Activated CD8-positive, alpha-beta memory T cell treated with anti-CD3 and anti-CD28 coated beads for 24 hours (primary cell): ENCODE data around the gene E4F1.
"Not testable (repeated sequence)": the region's sequence is repeated elsewhere in the genome, so short reads cannot be mapped to it uniquely, and the experiment has no call there.

Experiments used
- DNase-seq: peaks from one replicate; pipeline ENCODE4 v3.0.0-alpha.2; 2020

Gene E4F1

DNA sequence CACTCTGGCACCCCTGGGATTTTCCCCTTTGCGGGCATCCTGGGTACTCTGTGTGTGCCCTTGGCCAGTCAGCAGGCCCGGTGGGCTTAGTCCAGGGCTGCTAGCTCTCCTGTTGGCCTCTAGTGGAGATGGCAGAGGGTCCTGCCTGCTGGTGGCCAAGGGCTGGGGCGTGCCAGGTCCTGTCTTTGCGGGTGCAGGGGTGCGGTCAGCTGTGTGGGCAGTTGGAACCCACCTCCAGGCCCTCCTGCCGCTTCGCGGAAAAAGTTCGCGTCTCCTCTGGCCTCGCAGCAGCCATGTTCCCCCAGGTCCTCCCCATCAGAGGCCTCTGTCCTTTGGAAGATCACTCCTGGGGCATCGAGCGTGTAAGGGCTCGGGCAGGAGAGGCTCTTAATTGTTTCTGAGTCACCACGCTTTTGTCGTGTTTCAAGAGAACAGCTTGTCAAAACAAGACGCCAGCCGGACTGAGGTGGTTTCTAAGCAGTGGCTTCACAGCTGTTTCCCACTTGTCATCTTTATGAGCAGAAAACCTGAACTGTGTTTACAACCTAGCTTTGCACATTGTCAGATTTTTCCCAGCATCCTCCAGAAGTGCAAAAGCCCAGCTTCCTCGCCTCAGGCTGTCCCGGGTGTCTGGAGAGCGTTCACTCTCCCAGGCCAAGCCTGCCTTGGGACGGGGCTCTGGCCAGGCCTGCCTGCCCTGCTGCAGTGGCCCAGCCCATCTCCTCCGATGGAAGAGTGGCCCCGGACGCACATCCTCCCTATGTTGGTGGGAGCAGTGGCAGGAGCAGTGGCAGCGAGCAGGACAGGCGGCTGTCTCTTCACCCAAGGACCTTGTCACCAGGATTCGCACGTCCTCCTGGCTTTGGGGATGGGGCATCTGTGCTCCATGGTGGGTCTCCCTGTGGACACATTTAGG, 7.9 kb downstream of the E4F1 start:
- DNase-seq: no peak

DNA sequence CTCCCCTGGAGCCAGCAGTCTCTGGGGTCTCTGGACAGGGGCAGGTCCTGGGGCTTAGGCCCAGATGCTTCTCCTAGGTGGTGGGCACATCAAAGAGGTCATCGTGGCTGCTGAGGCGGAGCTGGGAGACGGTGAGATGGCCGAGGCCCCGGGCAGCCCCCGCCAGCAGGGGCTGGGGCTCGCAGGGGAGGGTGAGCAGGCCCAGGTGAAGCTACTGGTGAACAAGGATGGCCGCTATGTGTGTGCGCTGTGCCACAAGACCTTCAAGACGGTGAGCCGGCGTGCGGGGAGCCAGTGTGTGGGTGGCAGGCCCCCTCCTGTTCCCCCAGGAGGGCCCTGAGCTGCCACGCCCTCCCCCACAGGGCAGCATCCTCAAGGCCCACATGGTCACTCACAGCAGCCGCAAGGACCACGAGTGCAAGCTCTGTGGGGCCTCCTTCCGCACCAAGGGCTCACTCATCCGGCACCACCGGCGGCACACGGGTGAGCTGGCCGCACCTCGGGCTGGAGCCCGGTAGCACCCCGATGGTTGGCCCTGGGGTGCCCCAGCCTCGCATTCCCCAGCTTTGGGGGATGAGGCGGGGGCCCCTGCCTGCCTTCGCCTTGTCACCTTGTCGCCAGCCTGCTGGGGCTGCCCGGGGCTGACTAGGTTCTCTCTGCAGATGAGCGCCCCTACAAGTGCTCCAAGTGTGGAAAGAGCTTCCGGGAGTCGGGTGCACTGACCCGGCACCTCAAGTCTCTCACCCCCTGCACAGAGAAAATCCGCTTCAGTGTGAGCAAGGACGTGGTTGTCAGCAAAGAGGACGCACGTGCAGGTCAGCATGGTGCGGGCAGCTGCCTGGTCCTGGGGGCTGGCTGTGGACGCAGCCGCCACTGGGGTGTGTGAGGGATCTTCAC, 9.0 kb downstream of the E4F1 start:
- DNase-seq: no peak

DNA sequence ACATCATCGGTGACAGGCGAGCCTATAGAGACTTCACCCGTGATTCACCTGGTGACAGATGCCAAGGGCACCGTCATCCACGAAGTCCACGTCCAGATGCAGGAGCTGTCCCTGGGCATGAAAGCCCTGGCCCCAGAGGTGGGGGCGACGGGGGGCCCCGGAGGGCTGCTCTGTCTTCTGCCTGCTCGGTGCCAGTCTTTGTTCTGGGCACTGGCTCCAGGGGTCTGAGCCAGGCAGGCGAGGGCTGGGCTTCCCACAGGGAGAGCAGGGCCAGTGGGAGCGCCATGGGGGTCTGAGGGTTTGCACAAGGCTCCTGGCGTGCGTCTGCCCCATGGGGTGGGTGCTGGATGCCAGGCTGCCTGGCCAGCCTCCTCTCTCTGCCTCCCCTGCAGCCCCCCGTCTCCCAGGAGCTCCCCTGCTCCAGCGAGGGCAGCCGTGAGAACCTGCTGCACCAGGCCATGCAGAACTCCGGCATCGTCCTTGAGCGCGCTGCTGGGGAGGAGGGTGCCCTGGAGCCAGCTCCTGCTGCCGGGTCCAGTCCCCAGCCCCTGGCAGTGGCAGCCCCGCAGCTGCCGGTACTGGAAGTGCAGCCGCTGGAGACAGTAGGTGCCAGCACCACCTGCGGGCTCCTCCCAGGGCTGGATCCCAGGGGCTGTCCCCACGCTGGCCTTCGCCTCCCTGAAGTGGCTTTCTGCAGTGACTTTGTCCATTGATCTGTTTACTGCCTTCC, 9.8 kb downstream of the E4F1 start:
- DNase-seq: no peak

DNA sequence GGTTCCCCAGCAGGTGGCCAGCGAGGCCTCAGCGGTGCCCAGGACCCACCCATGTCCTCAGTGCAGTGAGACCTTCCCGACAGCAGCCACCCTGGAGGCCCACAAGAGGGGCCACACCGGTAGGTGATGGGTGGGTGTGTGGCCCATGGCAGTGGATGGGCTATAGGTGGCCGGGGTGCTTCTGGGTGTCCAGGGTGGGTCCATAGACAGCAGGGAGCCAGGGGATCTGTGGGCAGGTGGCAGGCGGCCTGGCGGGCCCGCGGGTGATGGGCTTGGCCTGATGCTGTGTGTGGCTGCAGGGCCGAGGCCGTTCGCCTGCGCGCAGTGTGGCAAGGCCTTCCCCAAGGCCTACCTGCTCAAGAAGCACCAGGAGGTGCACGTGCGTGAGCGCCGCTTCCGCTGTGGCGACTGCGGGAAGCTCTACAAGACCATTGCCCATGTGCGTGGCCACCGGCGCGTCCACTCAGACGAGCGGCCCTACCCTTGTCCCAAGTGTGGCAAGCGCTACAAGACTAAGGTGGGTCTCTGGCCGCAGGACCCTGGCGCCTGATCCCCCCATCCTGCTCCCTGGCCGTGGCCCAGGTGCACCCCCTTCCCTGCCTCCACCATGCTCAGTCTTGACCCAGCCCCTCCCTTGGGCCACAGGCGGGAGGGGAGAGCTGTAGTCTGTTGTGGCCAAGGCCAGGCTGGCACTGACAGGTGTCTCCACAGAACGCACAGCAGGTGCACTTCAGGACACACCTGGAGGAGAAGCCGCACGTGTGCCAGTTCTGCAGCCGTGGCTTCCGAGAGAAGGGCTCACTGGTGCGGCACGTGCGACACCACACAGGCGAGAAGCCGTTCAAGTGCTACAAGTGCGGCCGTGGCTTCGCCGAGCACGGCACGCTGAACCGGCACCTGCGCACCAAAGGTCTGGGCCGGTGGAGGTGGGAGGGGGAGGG, 10.8 kb downstream of the E4F1 start:
- no peak for DNase-seq

DNA sequence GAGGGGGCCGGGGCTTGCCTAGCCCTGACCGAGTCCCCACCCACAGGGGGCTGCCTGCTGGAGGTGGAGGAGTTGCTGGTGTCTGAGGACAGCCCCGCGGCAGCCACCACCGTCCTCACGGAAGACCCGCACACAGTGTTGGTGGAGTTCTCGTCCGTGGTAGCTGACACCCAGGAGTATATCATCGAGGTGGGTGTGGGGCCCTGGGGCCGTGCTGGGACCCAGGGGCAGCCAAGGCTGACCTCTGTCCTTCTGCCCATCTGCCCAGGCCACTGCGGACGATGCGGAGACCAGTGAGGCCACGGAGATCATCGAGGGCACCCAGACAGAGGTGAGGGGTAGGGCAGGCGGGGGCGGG, 11.4 kb downstream of the E4F1 start:
- no peak for DNase-seq

DNA sequence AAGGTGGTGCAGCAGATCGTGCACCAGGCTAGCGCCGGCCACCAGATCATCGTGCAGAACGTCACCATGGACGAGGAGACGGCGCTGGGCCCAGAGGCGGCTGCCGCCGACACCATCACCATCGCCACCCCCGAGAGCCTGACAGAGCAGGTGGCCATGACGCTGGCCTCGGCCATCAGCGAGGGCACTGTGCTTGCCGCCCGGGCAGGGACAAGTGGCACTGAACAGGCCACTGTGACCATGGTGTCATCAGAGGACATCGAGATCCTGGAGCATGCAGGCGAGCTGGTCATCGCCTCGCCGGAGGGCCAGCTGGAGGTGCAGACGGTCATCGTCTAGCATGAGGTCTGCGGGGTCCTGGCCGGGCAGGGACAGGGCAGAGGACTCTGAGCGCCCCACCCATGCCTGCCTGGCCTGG, 11.9 kb downstream of the E4F1 start:
- DNase-seq: no peak

DNA sequence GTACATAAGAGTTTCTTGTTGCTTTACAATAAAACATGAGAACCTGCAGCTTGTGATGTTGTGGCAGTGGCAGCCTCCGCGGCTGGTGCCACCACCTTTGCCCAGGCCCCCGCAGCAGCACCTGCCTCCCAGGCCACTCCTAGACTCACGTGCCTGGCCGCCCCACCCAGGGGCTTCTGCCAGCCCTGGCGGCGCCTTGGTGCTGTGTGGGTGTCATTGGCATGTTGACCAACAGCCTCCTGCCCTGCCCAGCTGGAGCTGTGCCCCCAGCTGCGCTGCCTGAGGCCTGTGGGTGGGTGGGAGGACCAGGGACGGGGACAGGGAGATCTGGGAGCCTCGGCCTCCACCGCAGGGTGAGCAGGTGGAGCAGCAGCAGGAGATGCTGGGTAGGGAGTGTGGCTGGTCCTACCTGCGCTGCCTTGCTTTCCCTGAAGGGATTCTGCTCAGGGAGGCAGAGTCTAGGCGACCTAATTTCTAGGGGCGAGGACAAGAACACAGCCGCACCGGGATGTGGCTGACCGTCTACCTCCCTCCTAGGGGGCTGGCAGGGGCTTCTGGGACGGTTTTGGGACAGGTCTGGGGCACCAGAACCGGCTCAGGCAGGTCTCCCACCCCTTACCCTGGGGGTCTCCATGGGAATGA, 12.4 kb downstream of the E4F1 start:
- no peak for DNase-seq

DNA sequence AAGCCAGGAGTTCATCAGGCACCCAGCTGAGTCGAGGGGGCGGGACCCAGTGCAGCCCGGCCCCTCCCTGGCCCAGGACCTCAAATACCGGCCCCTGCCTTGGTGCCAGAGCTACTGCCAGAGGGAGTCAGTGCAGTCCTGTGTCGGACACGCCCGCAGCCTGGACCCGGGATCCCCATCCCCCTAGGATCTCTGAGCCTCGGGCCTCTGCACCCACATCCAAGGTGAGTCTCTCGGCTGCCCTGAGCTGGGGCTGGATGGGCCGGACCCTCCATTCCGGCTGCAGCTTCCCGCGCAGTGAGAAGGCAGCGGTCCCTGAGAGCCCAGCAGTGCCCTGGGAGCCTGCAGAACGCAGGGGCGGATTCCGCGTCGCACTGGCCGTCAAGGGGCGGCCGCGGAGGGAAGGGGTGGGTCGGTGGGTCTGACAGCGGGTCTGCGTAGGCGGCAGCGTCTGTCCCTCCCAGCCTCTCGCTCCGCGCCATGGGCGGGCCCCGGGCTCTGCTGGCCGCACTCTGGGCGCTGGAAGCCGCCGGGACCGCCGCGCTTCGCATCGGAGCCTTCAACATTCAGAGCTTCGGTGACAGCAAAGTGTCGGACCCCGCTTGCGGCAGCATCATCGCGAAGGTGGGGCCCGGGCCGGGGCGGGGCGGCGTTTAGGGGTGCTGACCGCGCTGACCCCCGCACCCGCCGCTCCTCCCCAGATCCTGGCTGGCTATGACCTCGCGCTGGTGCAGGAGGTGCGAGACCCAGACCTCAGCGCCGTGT, 13.1 kb downstream of the E4F1 start, which contains the start of gene DNASE1L2:
Gene DNASE1L2 (plus strand): TSS at position 108 of the 765 bp plus-strand sequence. CDS start 373 bp downstream, at position 481.
- DNase-seq: peak; percentile 64

DNA sequence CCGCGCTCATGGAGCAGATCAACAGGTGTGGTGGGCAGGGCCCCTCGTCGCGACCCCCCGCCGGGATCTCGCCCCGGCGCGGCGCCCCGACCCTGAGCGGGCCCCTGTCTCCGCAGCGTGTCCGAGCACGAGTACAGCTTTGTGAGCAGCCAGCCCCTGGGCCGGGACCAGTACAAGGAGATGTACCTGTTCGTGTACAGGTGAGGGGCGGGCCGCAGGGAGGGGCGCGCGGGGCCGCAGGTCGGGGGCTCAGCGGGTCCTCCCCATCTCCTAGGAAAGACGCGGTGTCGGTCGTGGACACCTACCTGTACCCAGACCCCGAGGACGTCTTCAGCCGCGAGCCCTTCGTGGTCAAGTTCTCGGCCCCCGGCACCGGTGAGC, 13.7 kb downstream of the E4F1 start:
- DNase-seq: no peak

DNA sequence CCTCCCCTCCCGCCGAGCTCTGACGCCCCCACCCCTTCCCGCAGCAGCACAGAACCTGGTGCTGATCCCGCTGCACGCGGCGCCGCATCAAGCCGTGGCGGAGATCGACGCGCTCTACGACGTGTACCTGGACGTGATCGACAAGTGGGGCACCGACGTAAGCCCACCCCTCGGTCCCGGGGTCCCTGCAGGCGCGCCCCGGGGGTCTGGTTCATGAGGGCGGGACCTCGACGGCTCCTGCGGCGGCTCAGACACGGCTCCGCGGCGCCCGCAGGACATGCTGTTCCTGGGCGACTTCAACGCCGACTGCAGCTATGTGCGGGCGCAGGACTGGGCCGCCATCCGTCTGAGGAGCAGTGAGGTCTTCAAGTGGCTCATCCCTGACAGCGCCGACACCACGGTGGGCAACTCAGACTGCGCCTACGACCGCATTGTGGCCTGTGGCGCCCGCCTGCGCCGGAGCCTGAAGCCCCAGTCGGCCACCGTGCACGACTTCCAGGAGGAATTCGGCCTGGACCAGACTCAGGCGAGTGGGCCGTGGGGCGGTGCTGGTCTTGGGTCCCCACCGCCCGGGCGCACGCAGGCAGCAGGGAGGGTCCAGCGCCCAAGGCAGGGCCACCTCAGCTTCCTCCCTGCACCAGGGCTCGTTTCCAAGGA, 14.2 kb downstream of the E4F1 start:
- no peak for DNase-seq

DNA sequence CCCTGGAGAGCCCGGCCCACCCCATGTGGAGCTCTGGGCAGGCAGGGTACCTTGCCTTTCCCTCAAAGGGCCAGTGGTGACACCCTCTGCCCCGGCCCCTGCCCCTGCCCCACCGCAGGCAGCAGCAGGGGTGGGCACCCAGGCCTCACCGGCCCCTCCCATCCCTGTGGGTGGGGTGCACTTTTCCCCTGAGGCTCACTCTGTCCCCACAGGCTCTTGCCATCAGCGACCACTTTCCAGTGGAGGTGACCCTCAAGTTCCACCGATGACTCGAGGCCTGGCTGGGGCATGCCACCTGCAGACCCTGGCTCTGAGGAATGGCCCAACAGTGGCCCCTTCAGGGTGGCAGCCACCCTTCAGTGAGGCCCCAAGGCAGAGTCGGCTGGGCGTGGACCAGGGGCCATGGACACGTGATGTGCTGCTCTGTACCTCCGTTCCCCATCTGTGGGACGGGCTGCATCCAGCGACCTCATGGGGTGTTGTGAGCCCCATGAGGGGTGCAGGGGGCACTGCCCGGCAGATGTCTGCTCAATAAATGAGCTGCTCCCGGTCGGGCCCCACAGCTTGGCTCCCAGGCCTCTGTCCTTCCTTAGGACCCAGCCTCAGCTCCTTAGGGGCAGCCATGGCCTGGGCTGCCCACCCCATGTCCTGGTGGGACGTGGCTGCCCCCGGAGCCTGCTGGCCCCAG, 14.9 kb downstream of the E4F1 start:
- no peak for DNase-seq

DNA sequence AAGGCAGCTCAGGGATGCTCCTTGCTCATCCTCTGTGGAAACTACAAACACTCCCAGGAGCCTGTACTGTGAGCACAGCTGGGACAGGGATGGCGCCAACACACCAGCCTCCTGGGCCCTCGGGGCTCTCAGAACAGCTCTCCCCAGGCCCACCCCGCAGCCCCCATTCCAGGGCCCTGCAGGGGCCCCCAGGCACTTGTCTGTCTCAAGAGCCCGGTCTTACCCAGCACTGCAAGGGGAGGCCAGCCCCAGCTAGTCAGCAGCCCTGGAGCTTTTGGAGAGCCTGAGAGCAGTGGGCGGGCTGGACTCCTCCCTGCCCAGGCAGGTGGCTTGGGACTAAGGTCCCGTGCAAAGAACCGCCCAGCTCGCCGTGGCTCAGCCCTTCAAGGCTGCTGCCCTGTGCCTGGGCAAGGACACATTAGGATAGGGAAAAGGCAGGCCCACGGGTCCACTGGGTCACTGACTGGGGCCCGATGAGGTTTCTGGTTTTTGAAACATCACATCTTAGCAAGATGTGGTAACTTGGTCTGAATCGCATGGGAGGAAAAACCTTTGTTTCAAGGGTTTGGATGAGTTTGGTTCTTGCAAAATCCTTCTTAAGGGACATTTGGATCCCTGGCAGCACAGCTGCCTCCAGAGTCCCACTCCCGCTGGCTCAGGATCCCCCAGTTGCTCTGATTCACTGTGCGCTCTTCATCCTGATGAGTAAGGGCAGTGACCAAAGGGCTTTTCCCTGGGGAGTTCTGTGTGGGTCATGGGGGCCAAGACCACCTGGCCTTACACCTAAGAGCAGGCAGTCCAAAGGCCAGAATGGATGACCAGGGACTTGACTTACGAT, 15.7 kb downstream of the E4F1 start:
- DNase-seq: no peak

DNA sequence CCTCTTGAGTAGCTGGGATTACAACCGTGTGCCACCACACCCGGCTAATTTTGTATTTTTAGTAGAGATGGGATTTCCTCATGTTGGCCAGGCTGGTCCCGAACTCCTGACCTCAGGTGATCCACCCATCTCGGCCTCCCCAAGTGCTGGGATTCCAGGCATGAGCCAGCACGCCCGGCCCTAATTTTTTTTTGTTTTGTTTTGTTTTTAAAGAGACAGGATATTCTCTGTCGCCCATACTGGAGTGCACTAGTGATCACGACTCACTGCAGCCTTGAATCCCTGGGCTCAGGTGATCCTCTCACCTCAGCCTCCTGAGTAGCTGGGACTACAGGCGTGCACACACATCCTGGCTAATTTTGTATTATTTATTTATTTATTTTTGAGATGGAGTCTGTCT, 16.9 kb downstream of the E4F1 start:
- not testable (repeated sequence) for DNase-seq

DNA sequence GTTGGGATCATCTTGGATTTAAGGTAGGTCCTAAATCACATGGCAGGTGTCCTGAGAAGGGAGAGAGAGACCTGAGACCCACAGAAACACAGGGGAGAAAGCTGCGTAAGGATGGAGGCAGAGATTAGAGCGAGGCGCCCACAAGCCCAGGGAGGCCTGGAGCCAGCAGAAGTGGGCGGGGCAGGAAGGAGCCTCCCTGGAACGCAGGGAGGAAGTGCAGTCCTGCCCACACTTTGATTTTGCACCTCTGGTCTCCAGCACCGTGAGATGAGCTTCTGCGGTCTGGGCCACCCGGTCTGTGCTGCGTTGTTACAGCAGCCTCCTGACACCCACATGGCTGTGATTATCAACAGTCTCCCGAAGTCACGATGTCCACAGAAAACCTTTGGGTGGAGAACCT, 19.2 kb downstream of the E4F1 start:
- DNase-seq: no peak

DNA sequence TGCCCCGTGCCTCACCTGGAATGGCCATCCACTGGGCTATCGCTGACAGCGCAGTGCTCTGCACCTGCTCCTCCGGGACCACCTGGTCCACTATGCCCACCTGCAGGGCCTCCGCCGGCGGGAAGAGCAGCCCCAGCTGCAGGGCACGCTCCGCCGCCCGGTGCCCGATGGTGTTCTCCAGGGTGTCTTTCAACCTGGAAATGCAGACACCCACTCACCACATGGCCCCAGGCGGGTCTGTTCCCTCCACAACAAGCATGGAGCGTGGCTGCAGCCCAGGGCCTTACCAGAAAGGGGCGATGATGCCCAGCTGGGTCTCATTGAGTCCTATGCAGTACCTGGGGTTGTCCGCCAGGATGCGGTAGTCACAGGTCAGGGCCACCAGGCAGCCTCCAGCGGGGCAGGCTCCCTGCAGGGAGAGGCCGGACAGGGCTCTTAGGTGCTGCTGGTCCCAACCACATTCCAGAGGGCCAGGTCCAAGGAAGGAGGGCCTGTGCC, 19.7 kb downstream of the E4F1 start:
- DNase-seq: no peak

DNA sequence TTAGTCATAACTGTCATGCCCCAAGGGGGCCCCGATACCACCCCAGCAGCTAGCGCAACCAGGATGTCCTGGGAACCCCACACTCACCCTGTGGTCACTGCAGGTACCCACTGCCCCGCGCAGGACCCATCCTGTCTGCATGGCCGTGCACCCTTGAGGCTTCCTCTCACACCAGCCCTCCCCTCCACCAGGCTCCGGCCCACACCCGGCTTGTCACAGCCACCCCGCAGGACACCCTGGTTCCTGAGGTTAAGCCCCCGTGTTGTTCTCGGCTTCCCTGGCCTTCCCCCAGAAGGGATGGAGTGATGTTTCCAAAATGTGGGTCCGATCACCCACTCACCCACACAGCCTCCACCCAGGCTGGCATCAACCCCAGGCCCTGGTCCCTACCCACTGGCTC, 20.4 kb downstream of the E4F1 start:
- DNase-seq: no peak

DNA sequence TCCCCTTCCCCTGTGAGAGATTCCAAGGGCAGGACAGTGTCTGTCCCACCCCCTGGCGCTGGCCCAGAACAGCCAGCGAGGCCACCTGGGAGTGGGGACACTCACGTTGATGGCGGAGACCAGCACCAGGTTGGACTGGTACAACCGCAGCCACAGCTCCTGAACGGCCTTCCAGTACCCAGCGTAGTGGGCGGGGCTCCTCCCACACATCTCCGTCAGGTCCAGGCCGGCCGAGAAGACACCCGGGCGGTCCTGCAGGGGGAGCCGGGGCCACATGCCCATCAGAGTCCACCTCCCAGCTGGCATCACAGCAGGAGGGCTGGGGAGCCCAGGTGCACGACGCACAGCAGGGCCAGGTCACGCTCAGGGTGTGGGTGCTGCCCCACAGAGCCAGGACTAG, 20.9 kb downstream of the E4F1 start:
- no peak for DNase-seq
